AG09319 (cell line): ENCODE data around the gene GUCA2A.

Experiments used
- DNase-seq: peaks from one replicate; pipeline ENCODE4 v3.0.0-alpha.2; 2010; ENCODE audit warnings: low read depth; ENCODE audit errors: extremely low read depth
- TF ChIP-seq, protein P1 (sequence below): IDR thresholded peaks from 2 replicates; pipeline ENCODE4 v1.5.1; 2011; ENCODE audit warnings: low read depth, mild to moderate bottlenecking, inconsistent platforms, low read length, moderate library complexity

GUCA2A gene

GRCh38 chr1:42198251-42198650, 33.7 kb upstream of the GUCA2A start:
- TF ChIP-seq, protein P1, sequence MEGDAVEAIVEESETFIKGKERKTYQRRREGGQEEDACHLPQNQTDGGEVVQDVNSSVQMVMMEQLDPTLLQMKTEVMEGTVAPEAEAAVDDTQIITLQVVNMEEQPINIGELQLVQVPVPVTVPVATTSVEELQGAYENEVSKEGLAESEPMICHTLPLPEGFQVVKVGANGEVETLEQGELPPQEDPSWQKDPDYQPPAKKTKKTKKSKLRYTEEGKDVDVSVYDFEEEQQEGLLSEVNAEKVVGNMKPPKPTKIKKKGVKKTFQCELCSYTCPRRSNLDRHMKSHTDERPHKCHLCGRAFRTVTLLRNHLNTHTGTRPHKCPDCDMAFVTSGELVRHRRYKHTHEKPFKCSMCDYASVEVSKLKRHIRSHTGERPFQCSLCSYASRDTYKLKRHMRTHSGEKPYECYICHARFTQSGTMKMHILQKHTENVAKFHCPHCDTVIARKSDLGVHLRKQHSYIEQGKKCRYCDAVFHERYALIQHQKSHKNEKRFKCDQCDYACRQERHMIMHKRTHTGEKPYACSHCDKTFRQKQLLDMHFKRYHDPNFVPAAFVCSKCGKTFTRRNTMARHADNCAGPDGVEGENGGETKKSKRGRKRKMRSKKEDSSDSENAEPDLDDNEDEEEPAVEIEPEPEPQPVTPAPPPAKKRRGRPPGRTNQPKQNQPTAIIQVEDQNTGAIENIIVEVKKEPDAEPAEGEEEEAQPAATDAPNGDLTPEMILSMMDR = no peak
- no peak for DNase-seq

DNA sequence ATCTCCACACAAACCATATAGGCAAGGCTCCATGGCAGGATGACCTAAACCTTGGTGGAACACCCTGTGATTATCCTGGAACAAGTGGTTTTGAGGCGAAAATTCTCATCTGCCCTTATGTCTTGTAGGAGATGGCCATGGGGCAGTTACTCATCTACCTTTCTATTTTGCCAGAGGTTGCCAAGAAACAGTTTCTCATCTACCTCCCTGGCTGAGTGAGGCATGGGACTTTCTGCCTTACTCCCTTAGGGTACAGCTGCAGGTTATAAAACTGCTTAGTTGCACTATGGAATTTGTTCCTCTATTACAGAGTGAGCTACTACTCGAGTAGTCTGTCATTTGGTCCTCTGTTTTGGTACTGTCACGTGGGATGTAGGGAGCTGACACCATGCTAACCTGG, 31.3 kb upstream of the GUCA2A start:
- TF ChIP-seq, protein P1 = no peak
- no peak for DNase-seq

- no peak for DNase-seq
- TF ChIP-seq, protein P1 = no peak
These were observed 27.6 kb upstream of the GUCA2A start for GRCh38 chr1:42192106-42192505.

DNA sequence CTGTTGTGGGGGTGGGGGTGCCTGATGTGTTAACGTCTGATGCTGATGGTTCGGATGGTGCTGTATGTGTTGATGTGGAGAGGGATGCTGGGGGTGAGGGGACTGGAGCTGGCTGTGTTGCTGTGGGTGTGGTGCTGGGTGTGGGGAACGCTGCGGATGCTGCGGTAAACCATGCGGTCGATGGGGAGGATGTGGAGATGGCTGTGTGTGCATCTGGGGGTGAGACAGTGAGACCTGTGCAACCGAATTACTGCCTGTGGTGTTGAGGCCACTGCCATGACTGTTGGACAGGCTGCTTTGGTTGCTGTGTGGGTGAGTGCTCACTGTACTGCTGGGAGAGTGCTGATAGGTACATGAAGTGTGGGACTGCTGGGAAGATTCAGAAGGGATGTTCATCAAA, 26.8 kb upstream of the GUCA2A start:
- TF ChIP-seq, protein P1 = no peak
- DNase-seq = no peak

DNA sequence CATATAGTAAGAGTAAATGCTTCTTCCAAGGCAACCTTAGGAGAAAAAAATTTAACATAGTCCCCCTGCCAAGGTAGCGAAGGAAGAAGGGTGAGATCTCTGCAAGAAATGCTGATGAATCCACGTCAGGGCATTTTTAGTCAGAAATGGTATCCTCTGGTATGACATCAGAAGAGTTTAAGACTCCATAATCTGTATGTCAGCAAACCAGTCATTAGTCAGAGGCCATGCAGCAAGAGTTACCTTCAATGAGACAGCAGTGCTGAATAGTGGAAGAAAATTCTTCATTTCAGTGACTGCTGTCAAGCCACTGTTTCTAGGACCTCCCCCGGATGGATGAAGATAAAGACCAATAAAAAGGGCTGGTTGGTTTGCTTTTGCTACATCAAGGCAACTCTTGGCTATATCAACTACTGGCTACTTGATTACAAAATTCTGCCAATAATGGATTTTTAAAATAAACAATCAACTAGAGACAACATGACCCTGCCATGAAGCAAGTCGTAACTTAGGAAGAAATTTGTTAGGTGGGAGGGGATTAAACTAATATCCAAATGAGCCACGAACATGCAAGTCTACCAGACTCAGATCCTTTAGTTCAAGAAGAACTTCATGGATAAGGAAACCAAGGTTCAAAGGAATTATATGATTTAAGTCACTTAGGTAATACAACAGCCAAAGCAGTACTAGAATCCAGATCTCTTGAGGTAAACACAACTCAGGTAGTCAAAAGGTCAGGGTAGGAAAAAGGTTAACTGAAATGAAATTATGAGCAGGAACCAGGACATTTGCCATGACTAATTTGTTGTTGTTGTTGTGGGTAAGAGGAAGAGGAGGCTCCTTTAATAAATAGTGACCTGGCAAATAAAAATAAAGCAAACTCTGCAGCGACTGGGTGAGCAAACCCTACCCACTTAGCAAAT, 25.6 kb upstream of the GUCA2A start:
- TF ChIP-seq, protein P1 = no peak
- DNase-seq = no peak

DNA sequence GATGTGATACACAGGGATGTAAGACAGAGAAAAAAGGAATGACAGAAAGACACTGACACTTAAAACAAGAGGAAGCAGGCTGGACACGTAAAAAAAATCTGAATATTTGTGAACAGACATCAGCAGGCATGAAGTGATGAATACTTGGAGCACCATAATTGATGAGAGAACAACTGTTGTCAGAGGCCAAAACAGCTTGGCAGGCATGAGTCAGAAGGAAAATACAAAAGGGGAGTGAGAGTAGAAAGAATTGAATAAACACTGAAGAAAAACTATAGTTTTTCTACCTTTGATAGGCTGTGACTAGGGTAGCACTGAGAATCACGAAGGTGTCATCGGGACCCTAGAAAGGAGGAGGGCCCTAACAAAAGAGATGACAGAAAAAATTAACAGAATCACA, 21.6 kb upstream of the GUCA2A start:
- TF ChIP-seq, protein P1 = no peak
- no peak for DNase-seq

DNA sequence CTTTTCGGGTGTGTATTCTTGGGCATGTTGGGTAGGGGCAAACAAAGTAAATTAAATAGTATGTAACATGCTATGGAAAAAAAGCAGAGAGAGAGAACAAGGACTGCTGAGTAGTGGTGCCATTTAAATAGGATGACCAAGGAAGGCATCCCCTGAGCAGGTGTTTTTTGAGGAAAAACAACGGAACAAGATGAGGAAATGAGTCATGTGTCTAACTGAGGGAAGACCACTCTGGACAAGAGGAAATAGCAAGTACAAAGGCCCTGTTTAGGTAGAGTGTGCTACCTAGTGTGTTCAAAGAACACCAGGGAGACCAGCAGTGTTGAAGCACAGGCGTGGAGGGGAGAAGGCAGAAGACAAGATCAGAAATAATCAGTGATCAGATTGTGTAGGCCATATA, 20.1 kb upstream of the GUCA2A start:
- TF ChIP-seq, protein P1 = no peak
- DNase-seq = no peak
